Measurements from ENCODE around the gene SPG21. TPM values are rescaled to one million over a fixed set of nuclear protein-coding genes. Genes with fewer than 3 reads are reported as not detected.

SPG21 gene
- total and polyA plus RNA-seq, 2 of the 8 experiments (the other 6 are each of a cell fraction or from before 2014, with no cell fraction given): 67.3 to 72.7 TPM

Other genes starting within 250 kb of the SPG21 start
- 238 and 243 TPM in 2 replicates for gene RBPMS2, start 214.3 kb downstream of the SPG21 start, total RNA-seq (2021; fragmentation: NEBNext Ultra II Directional; extraction: Animal tissue kit (Norgen Biotek cat#: 25700))
- 55.8 and 104 TPM in 2 replicates for gene RBPMS2, start 214.3 kb downstream of the SPG21 start, polyA plus RNA-seq (2011; rRNA removed)
- 136 and 138 TPM in 2 replicates for gene PIF1, start 164.3 kb downstream of the SPG21 start, total RNA-seq (2021; fragmentation: NEBNext Ultra II Directional; extraction: Animal tissue kit (Norgen Biotek cat#: 25700))
- 73.3 and 109 TPM in 2 replicates for gene PIF1, start 164.3 kb downstream of the SPG21 start, polyA plus RNA-seq (2011; rRNA removed)
- 20.1 and 20.3 TPM in 2 replicates for gene PLEKHO2, start 148.0 kb downstream of the SPG21 start, total RNA-seq (2021; fragmentation: NEBNext Ultra II Directional; extraction: Animal tissue kit (Norgen Biotek cat#: 25700))
- 16.9 and 19.7 TPM in 2 replicates for gene PLEKHO2, start 148.0 kb downstream of the SPG21 start, polyA plus RNA-seq (2011; rRNA removed)
- gene ANKDD1A, start 78.0 kb downstream of the SPG21 start, total RNA-seq (2021; fragmentation: NEBNext Ultra II Directional; extraction: Animal tissue kit (Norgen Biotek cat#: 25700)): 5.0 and 5.7 TPM in 2 replicates
- 4.1 and 6.8 TPM in 2 replicates for gene ANKDD1A, start 78.0 kb downstream of the SPG21 start, polyA plus RNA-seq (2011; rRNA removed)
- 16.5 and 20.8 TPM in 2 replicates for gene MTFMT, start 39.7 kb upstream of the SPG21 start, total RNA-seq (2021; fragmentation: NEBNext Ultra II Directional; extraction: Animal tissue kit (Norgen Biotek cat#: 25700))
- 6.8 and 7.7 TPM in 2 replicates for gene MTFMT, start 39.7 kb upstream of the SPG21 start, polyA plus RNA-seq (2011; rRNA removed)
- not detected in 2 replicates for gene SLC51B, start 55.5 kb upstream of the SPG21 start, total RNA-seq (2021; fragmentation: NEBNext Ultra II Directional; extraction: Animal tissue kit (Norgen Biotek cat#: 25700))
- gene SLC51B, start 55.5 kb upstream of the SPG21 start, polyA plus RNA-seq (2011; rRNA removed): not detected in 2 replicates
- 9.3 and 10.3 TPM in 2 replicates for gene RASL12, start 78.1 kb upstream of the SPG21 start, total RNA-seq (2021; fragmentation: NEBNext Ultra II Directional; extraction: Animal tissue kit (Norgen Biotek cat#: 25700))
- 9.5 and 16.7 TPM in 2 replicates for gene RASL12, start 78.1 kb upstream of the SPG21 start, polyA plus RNA-seq (2011; rRNA removed)
- not detected in 2 replicates for gene KBTBD13, start 86.8 kb upstream of the SPG21 start, total RNA-seq (2021; fragmentation: NEBNext Ultra II Directional; extraction: Animal tissue kit (Norgen Biotek cat#: 25700))
- gene KBTBD13, start 86.8 kb upstream of the SPG21 start, polyA plus RNA-seq (2011; rRNA removed): not detected in 2 replicates
- gene UBAP1L, start 125.3 kb upstream of the SPG21 start, total RNA-seq (2021; fragmentation: NEBNext Ultra II Directional; extraction: Animal tissue kit (Norgen Biotek cat#: 25700)): 1.3 and 1.7 TPM in 2 replicates
- gene UBAP1L, start 125.3 kb upstream of the SPG21 start, polyA plus RNA-seq (2011; rRNA removed): 0.67 and 1.3 TPM in 2 replicates
- 25.5 and 25.6 TPM in 2 replicates for gene PDCD7, start 143.9 kb upstream of the SPG21 start, total RNA-seq (2021; fragmentation: NEBNext Ultra II Directional; extraction: Animal tissue kit (Norgen Biotek cat#: 25700))
- gene PDCD7, start 143.9 kb upstream of the SPG21 start, polyA plus RNA-seq (2011; rRNA removed): 9.9 and 11.5 TPM in 2 replicates
- gene CLPX, start 195.4 kb upstream of the SPG21 start, total RNA-seq (2021; fragmentation: NEBNext Ultra II Directional; extraction: Animal tissue kit (Norgen Biotek cat#: 25700)): 53.6 and 56.4 TPM in 2 replicates
- 9.7 and 10.5 TPM in 2 replicates for gene CLPX, start 195.4 kb upstream of the SPG21 start, polyA plus RNA-seq (2011; rRNA removed)
- gene CILP, start 221.6 kb upstream of the SPG21 start, total RNA-seq (2021; fragmentation: NEBNext Ultra II Directional; extraction: Animal tissue kit (Norgen Biotek cat#: 25700)): not detected in 2 replicates
- gene CILP, start 221.6 kb upstream of the SPG21 start, polyA plus RNA-seq (2011; rRNA removed): 0.02 TPM in 1 of 2 replicates, not detected in the other

All from H1 (cell line).